Psoas muscle (tissue), 8 donors: ENCODE results near the gene PIGN. TPM values are rescaled to one million over a fixed set of nuclear protein-coding genes. Genes with fewer than 3 reads are reported as not detected.

Experiments
- ATAC-seq, 4 donors: fragments of 200-7000 bp; cut with Tn5 transposase; one replicate each; pipeline ENCODE4 v1.9.1; 2020; ENCODE audit warnings: moderate library complexity in 3 of 4, mild to moderate bottlenecking in 2 of 4
- DNase-seq, 2 donors: peaks; one replicate each; pipeline ENCODE4 v3.0.0-alpha.2; 2020
- H3K27ac ChIP-seq: fragments of 200-600 bp; one replicate; pipeline ENCODE4 v1.8.0; 2022
- H3K27me3 ChIP-seq, 3 donors: fragments of 200-600 bp in 1 of 3; one replicate each; pipeline versions ENCODE4 v1.6.1 to v1.8.0; 2013 to 2022; ENCODE audit warnings: low read length in 2 of 3, mild to moderate bottlenecking in 2 of 3, moderate library complexity in 1 of 3; ENCODE audit not compliant: insufficient read depth in 3 of 3
- H3K36me3 ChIP-seq, 2 donors: fragments of 200-600 bp in 1 of 2; one replicate each; pipeline versions ENCODE4 v1.6.1 to v1.8.0; 2013 to 2022; ENCODE audit warnings: low read depth in 1 of 2, mild to moderate bottlenecking in 1 of 2, moderate library complexity in 1 of 2; ENCODE audit not compliant: insufficient read depth in 1 of 2
- H3K4me1 ChIP-seq: fragments of 200-600 bp; one replicate; pipeline ENCODE4 v1.8.0; 2022
- H3K4me3 ChIP-seq: fragments of 200-600 bp; one replicate; pipeline ENCODE4 v1.8.0; 2022; ENCODE audit warnings: mild to moderate bottlenecking
- H3K9me3 ChIP-seq: fragments of 200-600 bp; one replicate; pipeline ENCODE4 v1.8.0; 2022
- WGBS, 3 donors: extraction: QIAGEN DNeasy Blood & Tissue Kit; methylation state at CpG; one replicate each; pipeline versions ENCODE4 v1.1.6 to v1.1.7; 2013; 5-methylcytosine and 5-hydroxymethylcytosine counted together
- intact Hi-C, 2 donors: fragments of 100-400 bp; cut with DNase I; formaldehyde crosslinking; loops; one replicate each; pipeline versions ENCODE4 v1.11.0 to v1.14.2; 2022
- polyA plus RNA-seq, 3 donors: library from polyadenylated mRNA; stranded (reverse); fragments of 200-250 nt; gene quantifications; one replicate each; pipeline ENCODE4 v1.2.3, GENCODE V29; 2013
- total RNA-seq, 4 donors: library from RNA; stranded (reverse); fragmentation: NEBNext Ultra II Directional in 2 of 4; extraction: Animal tissue kit (Norgen Biotek cat#: 25700) in 2 of 4; gene quantifications; one replicate each; pipeline versions ENCODE4 v1.2.1 to v1.2.4, GENCODE V29; 2021 to 2023
- TF ChIP-seq, protein P1 (sequence below): fragments of 200-600 bp; IDR thresholded peaks from one replicate; pipeline ENCODE4 v1.8.0; 2022; ENCODE audit warnings: antibody characterized with exemption
- donor health status: healthy with polysubstance abuse.
- donor health status: DM: no; HTN: no; CAD: no; lungs with moderate emphysema.
- donor health status: Bipolar disorder and iron deficiency.
- donor health status: healthy.
- donor health status: DM: yes; HTN: yes; CAD: no.
- donor health status: DM: no; HTN: no; CAD: no.
- donor health status: DM: no; HTN: no; CAD: no.
- donor health status: DM: yes; HTN: yes; CAD: no.

PIGN gene
- total and polyA plus RNA-seq, 7 donors: 3.2 to 18.0 (median 9.5) TPM

DNA sequence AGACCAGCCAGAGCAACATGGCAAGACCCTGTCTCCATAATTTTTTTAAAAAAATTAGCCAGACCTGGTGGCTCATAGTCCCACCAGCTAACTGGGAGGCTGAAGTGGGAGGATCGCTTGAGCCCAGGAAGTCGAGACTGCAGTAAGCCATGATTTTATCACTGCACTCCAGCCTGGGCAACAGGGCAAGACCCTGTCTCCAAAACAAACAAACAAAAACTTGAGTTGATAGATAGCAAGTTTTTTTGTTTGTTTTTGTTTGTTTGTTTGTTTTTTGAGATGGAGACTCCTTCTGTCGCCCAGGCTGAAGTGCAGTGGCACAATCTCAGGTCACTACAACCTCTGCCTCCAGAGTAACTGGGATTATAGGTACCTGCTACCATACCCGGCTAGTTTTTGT is 19.0 kb upstream of the PIGN start:
- no peaks in the 10 kb centered on the region for H3K4me1 ChIP-seq
- no peaks in the 10 kb centered on the region for H3K27me3 ChIP-seq
- TF ChIP-seq, protein P1, sequence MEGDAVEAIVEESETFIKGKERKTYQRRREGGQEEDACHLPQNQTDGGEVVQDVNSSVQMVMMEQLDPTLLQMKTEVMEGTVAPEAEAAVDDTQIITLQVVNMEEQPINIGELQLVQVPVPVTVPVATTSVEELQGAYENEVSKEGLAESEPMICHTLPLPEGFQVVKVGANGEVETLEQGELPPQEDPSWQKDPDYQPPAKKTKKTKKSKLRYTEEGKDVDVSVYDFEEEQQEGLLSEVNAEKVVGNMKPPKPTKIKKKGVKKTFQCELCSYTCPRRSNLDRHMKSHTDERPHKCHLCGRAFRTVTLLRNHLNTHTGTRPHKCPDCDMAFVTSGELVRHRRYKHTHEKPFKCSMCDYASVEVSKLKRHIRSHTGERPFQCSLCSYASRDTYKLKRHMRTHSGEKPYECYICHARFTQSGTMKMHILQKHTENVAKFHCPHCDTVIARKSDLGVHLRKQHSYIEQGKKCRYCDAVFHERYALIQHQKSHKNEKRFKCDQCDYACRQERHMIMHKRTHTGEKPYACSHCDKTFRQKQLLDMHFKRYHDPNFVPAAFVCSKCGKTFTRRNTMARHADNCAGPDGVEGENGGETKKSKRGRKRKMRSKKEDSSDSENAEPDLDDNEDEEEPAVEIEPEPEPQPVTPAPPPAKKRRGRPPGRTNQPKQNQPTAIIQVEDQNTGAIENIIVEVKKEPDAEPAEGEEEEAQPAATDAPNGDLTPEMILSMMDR: no peak
- ATAC-seq (no peak), DNase-seq (no peak)
- no peak overlapping the region for H3K27ac ChIP-seq
- intact Hi-C loops: no loop called here
- no peak overlapping the region for H3K4me3 ChIP-seq
- H3K9me3 ChIP-seq: no peaks in the 10 kb centered on the region
- 97% methylated on average over 4 of the region's 4 CpGs for WGBS, 3 donors
- H3K36me3 ChIP-seq: no peaks in the 10 kb centered on the region

DNA sequence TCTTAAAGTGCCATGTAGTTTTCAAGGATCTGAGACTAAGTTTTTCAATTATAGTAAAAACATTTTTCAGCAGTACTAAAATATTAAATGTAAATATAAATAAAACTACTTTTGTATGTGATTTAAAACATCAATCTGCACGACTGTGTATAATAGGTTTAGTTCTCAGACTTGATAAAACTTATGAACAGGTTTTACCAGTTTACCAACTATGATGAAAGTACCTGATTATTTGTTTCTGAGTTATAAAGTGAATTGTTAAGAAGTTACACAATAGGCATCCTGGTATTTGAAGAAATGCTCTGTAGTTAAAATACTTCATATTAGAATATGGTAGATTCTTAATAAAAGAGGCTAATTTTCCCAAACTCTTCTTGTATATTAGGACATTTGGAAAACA is 15.0 kb upstream of the PIGN start:
- Histone ChIP-seq H3K36me3 (no peaks in the 10 kb centered on the region), H3K9me3 (no peaks in the 10 kb centered on the region), H3K27ac (no peak overlapping the region), H3K4me3 (no peak overlapping the region), H3K4me1 (peaks cover 4% of the 10 kb centered on the region), H3K27me3 (no peaks in the 10 kb centered on the region)
- WGBS, 3 donors: 0 to 97% (median 54%) methylated on average over 1 of the region's 1 CpG
- TF ChIP-seq, protein P1: no peak
- ATAC-seq (no peak), DNase-seq (no peak)
- intact Hi-C loops: no loop called here

DNA sequence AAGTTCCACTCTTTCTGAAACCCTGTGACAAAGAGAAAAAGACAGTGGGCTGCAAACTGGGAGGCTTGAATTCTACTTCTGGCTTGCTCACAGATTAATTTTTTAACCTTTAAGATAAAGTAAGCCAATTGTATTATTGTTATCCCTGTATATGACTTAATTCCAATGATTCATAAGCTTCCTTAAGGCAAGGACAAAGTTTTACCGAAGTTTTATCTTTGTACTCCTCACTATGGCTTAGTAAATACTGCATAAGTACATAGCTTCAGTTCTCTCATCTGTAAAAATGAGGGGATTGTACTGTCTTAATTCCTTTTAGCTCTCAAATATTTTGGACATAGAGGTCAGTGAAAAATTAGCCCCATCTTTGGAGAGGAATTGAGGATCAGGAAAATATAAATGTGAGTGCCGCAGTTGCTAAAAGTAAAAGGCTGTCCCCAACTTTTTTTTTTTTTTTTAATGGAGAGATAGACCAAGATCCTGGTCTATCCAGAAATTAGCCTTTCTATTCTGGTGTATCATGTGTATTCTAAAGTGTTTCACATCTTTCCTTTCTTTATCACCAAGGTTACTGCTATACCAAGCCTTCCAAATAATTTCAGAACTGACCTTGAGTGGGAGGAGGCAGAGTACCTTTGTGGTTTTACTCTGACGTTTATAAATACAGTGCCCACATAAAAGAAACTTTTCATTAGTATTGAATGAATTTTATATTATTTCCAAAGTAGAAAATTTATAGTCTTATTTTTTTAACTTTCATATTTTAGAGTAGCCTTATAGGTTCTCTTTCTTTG is 13.5 kb upstream of the PIGN start:
- no peak overlapping the region for H3K4me3 ChIP-seq
- no peak for ATAC-seq

DNA sequence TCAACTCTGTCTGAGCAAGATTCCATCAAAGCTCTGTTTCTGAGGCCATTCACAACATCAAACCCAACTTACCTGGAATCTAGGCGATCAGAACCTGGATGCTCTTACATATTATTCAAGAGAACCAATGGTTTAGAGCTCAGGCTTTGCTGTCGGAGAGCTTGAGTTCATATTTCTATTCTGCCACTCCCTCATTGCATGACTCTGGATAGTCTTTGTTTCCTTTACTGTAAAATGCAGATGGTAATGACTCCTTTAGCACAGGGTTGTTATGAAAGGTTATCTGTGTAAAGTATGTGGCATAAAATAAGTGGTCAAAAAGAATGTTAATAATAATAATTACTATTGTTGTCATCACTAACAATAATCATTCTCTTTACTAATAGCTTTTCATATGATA is 12.8 kb upstream of the PIGN start:
- H3K27ac ChIP-seq: no peak overlapping the region
- intact Hi-C loops: no loop called here
- no peaks in the 10 kb centered on the region for H3K36me3 ChIP-seq
- DNase-seq: no peak
- ATAC-seq: no peak
- H3K9me3 ChIP-seq: no peaks in the 10 kb centered on the region
- TF ChIP-seq, protein P1: no peak
- H3K4me1 ChIP-seq: peaks cover 4% of the 10 kb centered on the region
- no peaks in the 10 kb centered on the region for H3K27me3 ChIP-seq
- 69 to 95% (median 94%) methylated on average over 2 of the region's 2 CpGs for WGBS, 3 donors
- H3K4me3 ChIP-seq: no peak overlapping the region

More for the DNA sequence above, 13.5 kb upstream of the PIGN start:
- Histone ChIP-seq H3K9me3 (no peaks in the 10 kb centered on the region), H3K27ac (no peak overlapping the region), H3K4me1 (peaks cover 4% of the 10 kb centered on the region), H3K36me3 (no peaks in the 10 kb centered on the region), H3K27me3 (no peaks in the 10 kb centered on the region)
- WGBS, 3 donors: 71 to 82% (median 72%) methylated on average over 3 of the region's 3 CpGs
- TF ChIP-seq, protein P1: no peak
- DNase-seq: no peak
- intact Hi-C loops: no loop called here

DNA sequence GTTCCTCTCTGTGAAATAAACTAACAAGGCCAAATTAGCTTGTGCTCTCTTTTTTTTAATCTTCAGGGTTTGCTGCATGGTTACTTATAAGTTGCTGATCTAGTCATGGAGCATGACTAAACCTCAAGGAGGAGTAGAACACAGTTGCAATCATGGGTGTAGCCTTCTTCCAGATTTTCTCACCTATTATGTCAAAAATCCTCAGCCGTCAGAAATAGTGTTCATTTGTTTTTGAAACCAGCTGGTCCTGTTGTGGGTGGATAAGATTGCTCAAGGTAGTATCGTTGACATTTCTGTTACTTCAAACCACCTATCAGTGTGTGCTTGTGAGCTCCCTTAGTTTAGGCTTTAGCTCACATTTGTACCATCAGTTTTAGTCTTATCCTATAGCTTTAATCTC is 11.4 kb upstream of the PIGN start:
- Histone ChIP-seq H3K4me3 (no peak overlapping the region), H3K9me3 (no peaks in the 10 kb centered on the region), H3K27me3 (no peaks in the 10 kb centered on the region), H3K36me3 (no peaks in the 10 kb centered on the region), H3K4me1 (peaks cover 4% of the 10 kb centered on the region), H3K27ac (no peak overlapping the region)
- DNase-seq: no peak
- TF ChIP-seq, protein P1: no peak
- WGBS, 3 donors: 71 to 89% (median 73%) methylated on average over 2 of the region's 2 CpGs
- intact Hi-C loops: no loop called here
- ATAC-seq: no peak
